NCI-H460 (cell line): ENCODE data around the gene LRMDA. TPM values are rescaled to one million over a fixed set of nuclear protein-coding genes. Genes with fewer than 3 reads are reported as not detected.

ENCODE experiments used
- DNase-seq: peaks from one replicate; pipeline ENCODE4 v3.0.0-alpha.2; 2016; ENCODE audit warnings: low read depth; ENCODE audit errors: extremely low read depth
- total RNA-seq: library from RNA; depleted of rRNA; stranded (reverse); fragments of >200 nt; shearing (Covaris generic); gene quantifications from 2 replicates; pipeline ENCODE4 v1.2.3, GENCODE V29; 2014

LRMDA gene
- total RNA-seq, 1 experiment from 2014 or later: 0.99 TPM

DNA sequence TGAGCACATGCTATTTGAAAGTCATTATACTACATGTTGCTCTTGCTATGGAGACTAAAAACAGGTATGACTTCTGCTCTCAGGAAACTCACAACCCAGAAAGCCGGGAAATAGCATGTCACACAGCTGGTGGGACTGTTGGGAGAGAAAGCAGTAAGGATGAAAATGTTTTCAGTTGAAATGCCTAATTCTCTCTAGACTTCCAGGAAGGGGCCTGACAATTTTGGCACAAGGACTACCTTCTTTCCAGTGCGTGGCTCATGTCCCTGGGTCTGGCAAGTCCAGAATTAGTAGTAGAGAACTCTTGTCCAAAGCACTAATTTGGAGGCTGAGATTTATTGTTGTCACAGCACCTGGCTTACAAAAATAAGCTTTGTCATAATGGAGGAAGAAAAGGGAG, 567.6 kb downstream of the LRMDA start:
- DNase-seq: no peak

DNA sequence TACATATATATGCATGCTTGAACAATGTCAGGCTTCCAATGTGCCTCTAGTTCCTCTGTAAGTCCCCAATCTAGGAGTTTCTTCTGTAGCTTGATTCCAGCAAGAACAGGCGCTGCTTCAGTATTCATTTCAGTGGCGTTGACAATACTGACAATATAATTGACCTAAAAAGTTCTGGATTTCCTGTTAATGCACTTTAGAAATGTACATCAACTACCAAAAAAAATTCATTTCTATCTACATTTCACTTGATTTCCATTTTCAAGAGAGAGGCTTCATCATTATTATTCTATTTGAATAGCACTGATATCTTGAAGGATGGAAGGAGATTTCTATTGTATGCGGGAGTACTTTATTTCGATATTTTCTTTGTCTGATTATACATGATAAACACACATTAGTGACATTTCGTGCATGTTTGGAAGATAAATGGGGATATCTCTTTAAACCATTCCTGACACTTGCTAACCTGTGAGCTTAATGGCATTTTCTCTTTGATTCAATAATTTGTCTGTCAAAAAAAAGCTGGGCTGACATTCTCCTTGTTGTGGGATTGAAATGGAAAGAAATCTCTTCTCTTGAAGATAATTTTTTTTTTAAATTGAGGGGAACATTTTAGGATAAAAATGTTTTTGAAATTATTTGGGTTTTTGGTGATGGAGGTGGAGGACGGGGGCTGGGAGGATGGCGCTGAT, 568.2 kb downstream of the LRMDA start:
- DNase-seq: no peak

DNA sequence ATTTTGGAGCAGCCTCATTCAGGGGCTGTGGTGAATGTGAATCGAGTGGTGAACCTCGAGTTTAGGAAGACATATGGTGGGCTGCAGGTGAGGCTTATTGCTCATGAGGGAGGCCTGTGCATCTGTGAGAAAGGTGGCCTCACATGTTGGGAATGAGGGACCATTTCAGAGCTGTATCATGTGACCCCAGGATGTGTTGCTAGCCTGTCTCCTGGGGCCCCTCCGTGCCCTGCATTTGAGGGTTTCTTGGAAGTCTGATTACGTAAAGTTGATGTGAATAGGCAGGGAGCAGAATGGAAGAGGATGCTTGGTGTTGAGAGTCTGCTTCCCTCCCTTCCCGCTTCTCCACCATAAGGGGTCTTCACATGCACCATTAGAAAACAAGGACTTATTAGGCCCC, 569.1 kb downstream of the LRMDA start:
- DNase-seq: no peak

DNA sequence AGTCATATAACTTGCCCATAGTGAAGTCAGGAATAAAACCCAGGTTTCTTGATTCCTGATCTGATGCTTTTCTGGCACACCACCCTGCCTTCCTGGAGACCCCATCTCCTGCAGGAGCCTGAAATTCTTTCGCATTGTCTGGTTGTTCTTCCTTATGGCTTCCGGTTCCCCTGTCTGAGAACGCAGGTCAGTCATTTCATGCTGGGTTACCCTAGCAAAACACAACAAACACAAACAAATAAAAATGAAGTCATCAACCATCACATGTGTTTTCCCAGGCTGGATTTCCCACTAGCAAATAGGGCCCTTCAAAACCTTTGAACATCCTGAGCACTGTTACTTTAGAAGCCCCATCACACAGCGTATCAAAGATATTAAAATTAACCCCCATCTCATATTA, 569.6 kb downstream of the LRMDA start:
- DNase-seq: no peak

DNA sequence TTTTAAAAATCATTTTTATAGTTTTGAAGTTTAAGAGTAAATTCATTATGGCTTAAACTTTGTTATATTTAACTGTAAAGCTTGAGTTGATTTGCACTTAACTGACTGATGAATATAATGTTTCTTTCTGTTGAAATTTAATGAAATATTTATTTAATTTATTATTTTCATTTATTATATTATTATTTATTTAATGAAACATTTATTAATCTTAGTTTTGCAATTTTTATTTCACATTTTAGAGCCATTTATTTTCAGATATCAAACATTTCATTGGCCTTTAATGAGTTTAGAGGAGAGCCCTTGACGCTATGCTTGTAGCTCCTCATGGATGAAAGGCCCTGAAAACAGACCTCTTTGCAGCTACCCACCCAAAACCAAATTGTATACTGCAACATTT, 570.0 kb downstream of the LRMDA start:
- no peak for DNase-seq

DNA sequence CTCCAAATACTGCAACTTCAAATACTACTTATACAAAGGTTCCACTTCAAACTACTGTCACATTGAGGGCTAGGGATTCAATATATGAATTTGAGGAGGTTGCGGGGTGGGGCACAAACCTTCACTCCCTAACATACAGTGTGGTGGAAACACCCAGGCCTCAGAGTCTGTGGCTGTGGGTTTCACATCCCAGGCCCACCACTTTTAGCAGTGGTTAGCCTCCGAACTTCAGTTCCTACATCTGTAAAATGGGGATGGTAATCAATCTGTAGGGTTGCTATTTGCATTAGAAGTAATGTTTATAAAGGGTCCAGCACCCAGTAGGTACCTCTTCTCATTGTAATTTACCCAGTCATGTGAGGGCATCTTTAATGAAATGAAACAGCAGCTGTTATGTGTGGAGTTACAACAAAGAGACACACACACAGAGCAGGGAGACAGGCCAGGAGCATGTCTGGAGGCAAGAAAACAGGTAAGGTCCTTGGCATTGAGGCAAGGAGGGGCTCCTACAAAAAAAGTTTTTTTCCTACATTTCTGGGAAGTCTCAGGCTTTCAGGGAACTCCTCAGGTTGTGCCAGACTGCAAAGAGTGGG, 570.9 kb downstream of the LRMDA start:
- DNase-seq: no peak

DNA sequence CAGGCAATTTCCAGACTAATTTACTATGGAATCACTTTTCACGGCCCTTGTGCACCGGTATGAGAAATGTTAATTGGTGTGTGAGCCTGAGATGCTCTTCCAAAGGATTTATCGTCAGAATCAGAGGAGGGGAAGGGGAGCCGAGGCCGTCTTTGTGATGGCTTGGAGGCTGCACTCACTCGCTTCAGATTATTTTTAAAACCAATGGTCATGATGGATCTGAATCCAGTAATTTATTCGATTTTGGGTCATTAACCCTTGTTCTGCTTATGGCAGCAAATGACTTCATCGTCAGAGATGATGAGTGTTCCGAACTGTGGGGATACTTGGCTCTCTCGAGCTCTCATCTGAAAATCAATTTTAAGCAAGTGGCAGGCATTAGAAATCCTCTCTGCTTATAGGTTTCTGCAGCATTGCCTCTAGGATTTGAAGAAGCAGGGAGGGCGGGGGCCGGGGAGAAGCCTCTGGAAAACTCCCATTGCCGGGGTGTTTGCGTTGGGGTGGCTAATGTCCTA, 576.3 kb downstream of the LRMDA start:
- no peak for DNase-seq

DNA sequence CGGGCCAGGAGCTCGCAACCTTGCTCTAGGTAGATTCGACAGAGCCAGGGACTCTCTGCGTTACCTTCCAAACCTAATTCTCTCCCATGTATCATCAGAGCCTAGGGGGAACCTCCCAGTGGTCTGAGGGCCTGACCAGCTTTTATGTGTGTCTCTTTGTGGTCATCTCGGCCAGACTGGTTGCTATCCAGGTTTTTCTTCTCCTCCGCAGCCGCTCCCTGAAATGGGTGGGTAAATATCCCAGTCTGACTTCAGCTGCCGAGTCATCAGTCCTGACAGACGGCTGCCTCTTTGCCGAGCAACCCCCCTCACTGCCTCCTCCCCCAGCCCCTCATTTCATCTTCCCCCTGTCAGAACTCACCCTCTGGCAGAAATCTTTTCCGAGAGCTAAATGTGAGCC, 578.1 kb downstream of the LRMDA start:
- no peak for DNase-seq

DNA sequence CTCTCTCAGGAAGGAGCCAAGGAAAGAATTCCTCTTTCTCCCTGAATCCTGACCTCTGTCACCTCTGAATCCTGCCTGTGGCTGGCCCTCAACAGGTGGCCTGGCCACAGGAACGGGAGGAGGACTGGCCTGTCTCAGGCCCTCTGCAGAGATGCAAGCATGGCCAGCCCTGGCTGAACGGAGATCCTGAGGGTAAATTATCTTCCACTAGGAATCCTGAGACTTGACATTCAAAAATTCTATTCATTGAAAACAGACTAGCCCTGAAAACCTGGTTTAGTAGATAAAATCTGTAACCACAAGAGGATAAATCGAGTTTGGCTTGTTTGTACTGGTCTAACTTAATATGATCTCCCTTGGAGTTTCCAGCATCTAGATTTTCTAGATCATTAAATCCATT, 579.3 kb downstream of the LRMDA start:
- no peak for DNase-seq

DNA sequence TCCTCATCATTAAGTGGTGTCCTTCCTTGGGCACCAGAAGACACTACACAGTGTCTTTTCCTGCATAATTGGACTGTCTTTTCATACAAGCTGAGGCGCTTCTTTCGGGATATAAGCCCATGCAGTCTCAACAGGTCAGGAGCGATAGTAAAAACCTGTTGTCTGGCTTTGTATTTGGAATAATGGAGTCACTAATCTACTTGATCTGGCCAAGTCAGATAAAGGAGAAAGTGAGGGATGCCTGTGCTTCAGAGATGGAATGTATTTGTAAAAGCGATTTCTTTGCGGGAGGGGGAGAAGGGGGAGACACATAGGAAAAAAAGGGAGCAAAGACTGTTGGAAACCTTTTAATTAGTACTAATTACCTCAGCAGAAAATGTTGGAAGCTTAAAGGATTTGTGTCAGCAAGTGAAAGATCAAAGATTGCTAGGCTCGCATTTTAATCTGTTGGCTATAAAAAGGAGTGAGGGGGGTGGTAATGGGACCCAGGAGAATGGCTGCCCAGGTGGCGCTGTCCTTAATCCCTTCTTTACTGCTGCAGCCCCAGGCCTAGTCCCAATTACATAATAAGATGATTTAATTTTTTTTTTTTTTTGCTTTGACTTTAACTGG, 581.4 kb downstream of the LRMDA start:
- DNase-seq: no peak

DNA sequence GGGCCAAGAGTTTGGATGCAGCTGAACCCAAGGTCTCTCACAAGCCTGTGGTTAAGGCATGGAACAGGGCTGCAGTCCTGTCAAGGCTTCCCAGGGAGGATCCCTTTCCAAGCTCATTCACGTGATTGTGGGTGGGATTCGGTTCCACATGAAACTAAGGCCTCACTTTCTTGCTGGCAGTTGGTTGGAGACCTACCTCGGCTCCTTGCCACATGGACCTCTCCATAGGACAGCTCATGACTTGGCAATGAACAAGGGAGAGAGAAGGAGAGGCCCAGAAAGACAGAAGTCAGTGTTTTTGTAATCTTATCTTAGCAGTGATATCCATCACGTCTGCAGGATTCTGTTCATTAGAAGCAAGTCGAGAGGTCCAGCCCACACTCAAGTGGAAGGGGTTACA, 583.8 kb downstream of the LRMDA start:
- DNase-seq: no peak

DNA sequence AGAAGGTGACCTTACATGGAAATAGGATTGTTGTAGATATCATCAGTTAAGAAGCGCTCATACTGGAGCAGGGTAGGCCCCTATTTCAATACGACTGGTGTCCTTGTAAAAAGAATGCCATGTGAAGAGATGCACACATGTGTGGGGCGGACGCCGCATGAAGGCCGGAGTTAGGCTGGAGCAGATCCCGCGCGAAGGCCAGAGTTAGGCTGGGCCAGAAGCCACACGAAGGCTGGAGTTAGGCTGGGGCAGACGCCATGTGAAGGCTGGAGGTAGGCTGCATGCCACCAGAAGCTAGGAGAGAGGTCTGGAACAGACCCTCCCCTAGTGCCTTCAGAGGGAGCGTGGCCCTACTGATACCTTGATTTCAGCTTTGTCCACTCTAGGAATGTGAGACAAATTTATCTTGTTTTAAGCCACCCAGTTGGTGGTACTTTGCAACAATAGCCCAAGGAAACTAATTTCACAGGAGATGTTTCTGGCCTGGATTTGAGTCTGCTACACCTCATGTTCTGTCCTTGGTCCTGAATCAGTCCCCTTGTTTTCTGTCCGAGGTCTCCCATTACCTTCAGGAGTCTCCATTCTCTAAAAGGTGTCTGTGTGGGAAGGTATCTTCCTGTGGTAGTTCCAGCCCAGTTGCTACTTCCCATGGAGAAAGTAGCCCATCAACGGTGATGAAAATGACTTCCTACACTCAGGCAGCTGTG, 585.8 kb downstream of the LRMDA start:
- no peak for DNase-seq

DNA sequence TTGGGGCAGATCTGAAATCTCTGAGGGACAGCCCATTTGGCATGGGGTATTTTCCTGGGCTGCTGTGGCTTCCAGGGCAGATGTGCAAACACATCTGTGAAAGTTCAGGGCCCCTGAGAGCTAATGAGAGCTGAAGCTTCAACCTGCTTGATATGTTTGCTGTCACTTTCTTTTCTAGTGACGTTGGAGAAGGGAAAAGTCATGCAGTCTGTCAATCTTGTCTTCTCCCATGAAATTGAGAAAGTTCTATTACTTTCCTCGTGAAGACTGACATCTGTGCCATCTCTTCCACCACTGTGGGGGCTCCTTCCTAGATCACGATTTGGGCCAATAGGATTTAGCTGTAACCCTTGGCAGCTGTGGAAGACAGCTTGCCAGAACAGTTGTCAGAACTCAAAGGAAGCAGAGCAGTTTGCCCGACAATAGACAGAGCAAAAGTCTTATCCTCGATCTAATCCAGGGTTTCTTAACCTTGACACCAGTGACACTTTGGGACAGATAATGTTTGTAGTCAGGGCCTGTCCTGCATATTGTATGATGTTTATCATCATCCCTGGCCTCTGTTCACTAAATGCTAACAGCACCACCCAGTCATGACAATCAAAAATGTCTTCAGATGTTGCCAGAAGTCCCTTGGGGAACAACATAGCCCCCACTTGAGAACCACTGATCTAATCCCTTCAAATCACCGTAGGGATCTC, 586.5 kb downstream of the LRMDA start:
- DNase-seq: no peak

DNA sequence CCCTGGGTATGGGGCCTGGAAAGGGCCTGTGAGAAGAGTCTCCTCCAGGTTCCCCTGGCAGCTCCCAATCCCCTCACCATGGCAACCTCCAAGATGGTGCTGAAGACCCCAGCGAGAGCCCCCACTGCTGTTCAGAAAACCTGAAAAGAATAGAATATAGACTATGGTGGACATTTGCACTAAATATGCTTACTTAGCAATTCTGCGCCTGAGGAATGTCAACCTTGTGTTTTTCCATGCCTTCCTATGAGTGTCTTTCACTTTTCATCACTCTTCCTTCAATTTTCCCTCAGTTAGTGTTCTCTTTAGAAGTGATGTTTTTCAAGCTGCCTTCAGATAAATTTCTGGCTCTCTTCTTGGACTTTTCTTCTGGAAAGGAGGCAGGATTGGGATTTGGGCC, 589.2 kb downstream of the LRMDA start:
- no peak for DNase-seq

DNA sequence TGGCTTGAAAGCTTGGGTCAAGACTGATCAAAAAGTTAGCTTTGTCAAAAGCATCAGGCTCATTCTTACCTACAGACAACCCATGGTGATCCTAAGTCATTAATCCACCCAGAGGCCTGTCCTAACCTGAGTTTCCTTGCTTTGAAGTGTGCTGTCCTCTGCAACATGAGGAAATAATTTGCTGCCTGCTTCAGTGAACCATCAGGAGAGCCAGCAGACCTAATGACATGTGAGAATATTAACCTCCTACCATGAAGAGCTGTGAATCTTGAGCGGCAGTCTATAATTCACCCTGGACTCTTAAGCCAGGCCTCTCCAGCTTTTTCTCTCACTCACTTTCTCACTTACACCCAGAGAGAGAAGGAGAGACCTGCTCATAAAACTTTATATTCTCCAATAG, 590.0 kb downstream of the LRMDA start:
- no peak for DNase-seq

DNA sequence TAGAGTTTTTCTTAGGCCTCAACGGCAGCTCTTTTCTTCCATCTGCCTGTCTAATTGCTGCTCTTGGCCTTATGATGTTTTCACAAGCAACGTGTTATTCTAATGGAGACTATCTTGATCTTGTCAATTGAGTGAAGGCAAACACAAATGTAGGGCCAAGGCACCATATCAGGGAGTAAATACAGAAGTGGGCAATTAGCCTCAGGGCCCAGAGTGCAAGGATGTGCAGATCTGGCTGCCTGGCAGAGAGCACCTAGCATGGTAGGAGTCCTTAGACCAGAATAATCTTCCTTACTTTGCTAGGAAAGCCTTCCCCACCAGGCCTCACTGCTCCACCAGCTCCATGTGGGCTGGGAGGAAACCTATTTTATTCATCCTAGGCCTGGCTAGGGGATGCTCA, 590.9 kb downstream of the LRMDA start:
- DNase-seq: no peak

DNA sequence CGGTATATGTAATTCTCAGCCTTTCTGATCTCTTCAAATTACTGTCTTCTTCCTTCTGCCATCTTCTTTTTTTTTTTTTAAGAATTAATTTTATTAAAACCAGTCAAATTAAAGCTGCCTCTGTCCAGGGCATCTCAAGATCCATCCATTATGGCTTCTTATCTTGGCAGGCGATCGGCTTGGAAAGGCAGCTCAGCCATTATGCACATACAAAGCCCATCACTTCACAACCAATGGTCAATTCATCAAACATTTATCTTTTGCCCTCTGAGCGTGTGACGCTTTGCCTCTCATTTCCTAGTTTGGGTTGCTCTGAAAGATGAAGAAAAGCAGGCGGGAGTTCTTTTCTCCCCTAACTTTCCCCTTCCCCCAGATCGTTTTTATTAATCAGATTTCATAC, 591.6 kb downstream of the LRMDA start:
- no peak for DNase-seq

DNA sequence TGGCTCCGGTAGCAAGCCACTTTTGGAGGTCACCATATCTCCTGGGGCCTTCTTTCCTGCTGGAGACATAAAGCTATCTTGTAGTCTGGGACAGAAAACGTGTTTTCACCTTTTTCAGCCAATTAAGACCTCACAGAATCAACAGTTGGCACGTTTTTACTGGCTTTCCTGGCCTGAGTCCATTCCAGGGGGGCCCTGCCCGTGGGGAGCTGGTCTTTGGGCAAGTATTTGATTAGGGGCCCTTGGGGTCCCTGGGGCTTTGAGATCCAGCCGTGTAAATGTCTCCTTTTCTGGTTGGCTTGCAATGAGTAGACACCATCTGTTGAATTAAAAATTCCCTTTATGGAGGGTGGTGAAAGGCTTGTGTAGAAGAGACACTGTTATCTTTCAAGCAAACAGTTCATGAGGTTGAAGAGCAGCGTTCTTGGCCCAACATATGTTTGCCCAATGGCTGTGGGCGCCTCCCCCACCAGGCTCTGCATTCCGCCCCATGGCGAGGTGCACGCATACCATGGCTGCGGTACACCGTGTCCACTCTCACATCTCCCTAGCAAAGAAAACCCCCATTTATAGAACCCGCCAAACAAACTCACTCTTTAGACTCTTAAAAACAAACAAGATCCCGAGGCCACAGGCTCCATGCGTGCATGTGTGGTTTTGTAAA, 593.2 kb downstream of the LRMDA start:
- no peak for DNase-seq

DNA sequence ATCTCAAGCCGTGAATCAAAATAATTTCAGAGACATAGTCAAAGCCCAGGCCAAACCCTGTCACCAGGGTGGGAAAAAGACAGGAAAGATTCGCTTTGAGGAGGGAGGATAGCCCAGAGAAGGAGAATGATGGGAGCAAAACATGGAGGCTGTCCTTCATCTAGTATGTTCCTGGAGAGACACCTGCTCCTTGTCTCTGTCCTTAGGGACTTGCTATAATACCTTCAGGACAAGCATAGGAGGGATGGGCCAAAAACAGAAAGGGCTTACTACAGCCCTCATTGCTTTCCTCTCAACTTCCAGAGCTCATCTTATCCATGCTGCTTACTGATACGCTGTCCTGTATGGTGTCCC, 593.7 kb downstream of the LRMDA start:
- no peak for DNase-seq

DNA sequence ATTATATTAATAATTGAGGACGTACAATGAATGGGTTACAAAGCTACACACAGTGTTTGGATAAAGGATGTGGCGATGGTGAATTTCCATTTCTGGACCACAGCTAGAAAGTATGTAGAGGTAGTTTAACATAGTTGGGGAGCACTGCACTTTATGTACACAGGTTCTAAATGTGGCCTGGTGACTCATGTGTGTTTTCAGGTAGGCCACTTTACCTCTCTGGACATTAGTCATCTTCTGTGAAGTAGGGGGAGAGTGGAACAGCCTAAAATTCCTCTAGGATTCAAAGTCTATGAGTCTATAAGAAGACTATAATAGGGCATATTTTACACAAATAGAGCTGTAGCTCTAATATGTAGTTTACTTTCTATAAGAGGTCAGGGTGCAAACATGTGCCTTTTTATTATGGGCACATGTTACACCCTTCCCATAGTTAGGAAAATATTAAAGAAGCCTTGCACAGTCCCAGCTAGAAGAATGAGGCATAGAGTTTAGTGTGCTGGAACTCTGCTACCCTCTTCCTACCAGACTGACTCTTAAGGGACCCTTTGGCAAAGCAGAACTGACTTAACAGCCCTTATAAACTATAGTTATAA, 594.9 kb downstream of the LRMDA start:
- no peak for DNase-seq
